Adipocyte (in vitro differentiated cells): Measurements from ENCODE around the gene FKBP10.

ENCODE experiments used
- DNase-seq: peaks from one replicate; pipeline ENCODE4 v3.0.0-alpha.2; 2015; ENCODE audit warnings: low read depth
- H3K27me3 ChIP-seq: replicated peaks from 2 replicates; pipeline ENCODE4 v1.7.0; 2013; ENCODE audit warnings: mild to moderate bottlenecking, low read length, moderate library complexity; ENCODE audit not compliant: control insufficient read depth, insufficient read depth
- H3K36me3 ChIP-seq: 2 replicates; pipeline ENCODE4 v1.7.0; 2013; ENCODE audit warnings: low read length, mild to moderate bottlenecking, moderate library complexity; ENCODE audit not compliant: control insufficient read depth, insufficient read depth, severe bottlenecking
- H3K4me1 ChIP-seq: 2 replicates; pipeline ENCODE4 v1.7.0; 2013; ENCODE audit warnings: mild to moderate bottlenecking, low read length, moderate library complexity; ENCODE audit not compliant: control insufficient read depth, insufficient read depth
- H3K4me3 ChIP-seq: 2 replicates; pipeline ENCODE4 v1.7.0; 2013; ENCODE audit warnings: mild to moderate bottlenecking, low read length, moderate library complexity
- H3K9ac ChIP-seq: 2 replicates; pipeline ENCODE4 v1.7.0; 2013; ENCODE audit warnings: mild to moderate bottlenecking, low read length, moderate library complexity
- H3K9me3 ChIP-seq: 2 replicates; pipeline ENCODE4 v1.7.0; 2013; ENCODE audit warnings: mild to moderate bottlenecking, low read length, moderate library complexity; ENCODE audit not compliant: control insufficient read depth

The FKBP10 gene

DNA sequence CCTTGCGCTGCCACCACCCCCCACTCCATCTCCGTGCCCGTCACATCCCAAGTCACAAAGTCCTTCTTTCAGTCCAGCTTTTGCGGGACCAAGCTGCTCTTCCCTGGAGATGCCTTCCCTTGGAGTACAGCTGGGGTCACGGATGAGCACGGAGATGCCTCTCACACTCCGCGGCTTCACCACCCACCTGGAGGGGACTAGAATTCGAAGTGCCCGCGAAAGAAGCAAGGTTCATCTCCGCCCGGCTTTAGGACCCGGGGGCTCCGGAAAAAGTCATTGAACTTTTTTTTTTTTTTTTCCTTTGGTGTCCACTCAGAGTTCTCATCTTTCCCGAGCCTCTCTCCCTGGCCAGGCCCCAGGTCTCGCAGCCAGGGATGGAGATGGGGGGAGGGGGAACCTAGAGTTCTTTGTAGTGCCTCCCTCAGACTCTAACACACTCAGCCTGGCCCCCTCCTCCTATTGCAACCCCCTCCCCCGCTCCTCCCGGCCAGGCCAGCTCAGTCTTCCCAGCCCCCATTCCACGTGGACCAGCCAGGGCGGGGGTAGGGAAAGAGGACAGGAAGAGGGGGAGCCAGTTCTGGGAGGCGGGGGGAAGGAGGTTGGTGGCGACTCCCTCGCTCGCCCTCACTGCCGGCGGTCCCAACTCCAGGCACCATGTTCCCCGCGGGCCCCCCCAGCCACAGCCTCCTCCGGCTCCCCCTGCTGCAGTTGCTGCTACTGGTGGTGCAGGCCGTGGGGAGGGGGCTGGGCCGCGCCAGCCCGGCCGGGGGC, at the start of gene FKBP10:
TSS of gene FKBP10 (plus strand) at position 624 of the 771 bp plus-strand sequence. CDS start at position 655, 31 bp downstream.
- Histone ChIP-seq H3K9ac (peak within 1 kb of the TSS; percentile 91), H3K27me3 (no peaks in the 10 kb centered on the region), H3K4me3 (peak within 1 kb of the TSS; percentile 86), H3K4me1 (peaks cover 29% of the 10 kb centered on the region), H3K36me3 (no peaks in the 10 kb centered on the region), H3K9me3 (no peaks in the 10 kb centered on the region)
- peak; percentile 93 for DNase-seq

DNA sequence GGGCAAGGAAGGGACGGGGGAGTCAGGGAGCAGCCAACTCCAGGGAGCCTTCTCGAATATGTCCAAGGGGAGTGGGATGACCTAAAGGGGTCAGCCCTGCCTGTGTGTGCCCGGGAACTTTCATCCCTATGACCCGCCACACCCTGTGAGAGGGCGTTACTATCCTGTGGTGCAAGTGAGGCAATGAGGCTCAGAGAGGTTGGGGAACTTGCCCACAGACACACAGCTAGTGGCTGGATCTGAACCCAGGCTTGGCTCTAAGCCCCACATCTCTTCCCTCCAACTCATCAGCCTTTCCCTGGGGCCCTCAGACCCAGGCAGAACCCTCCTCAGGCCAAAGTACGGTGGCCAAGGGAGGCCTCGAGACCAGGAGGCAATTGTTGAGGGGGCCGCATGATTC, 49.5 kb upstream of the FKBP10 start:
- H3K9me3 ChIP-seq, result no peaks in the 10 kb centered on the region
- peaks cover 15% of the 10 kb centered on the region for H3K27me3 ChIP-seq
- no peaks in the 10 kb centered on the region for H3K36me3 ChIP-seq
- H3K4me1 ChIP-seq, result no peaks in the 10 kb centered on the region
- no peak overlapping the region for H3K4me3 ChIP-seq
- DNase-seq, result no peak
- H3K9ac ChIP-seq, result no peak overlapping the region

DNA sequence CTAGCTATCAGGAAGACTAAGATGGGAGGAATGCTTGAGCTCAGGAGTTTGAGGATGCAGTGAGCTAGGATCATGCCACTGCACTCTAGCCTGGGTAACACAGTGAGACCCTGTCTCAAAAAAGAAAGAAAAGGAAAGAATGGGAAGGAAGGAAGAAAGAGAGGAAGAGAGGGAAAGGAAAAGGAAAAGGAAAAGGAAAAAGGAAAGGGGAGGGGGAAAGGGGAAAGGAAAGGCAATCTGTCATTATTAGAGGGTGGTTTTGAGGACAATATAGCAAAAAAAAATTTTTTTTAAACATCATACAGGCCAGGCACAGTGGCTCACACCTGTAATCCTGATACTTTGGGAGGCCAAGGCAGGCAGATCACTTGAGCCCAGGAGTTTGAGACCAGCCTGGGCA, 46.7 kb upstream of the FKBP10 start:
- H3K9ac ChIP-seq, result no peak overlapping the region
- H3K36me3 ChIP-seq, result no peaks in the 10 kb centered on the region
- H3K9me3 ChIP-seq, result no peaks in the 10 kb centered on the region
- no peaks in the 10 kb centered on the region for H3K4me1 ChIP-seq
- H3K4me3 ChIP-seq, result no peak overlapping the region
- DNase-seq, result no peak
- peaks cover 15% of the 10 kb centered on the region for H3K27me3 ChIP-seq

GRCh38 chr17:41767324-41768042, 45.3 kb upstream of the FKBP10 start:
- Histone ChIP-seq H3K36me3 (no peaks in the 10 kb centered on the region), H3K4me3 (no peak overlapping the region)

GRCh38 chr17:41768682-41769288, 44.0 kb upstream of the FKBP10 start:
- Histone ChIP-seq H3K9ac (no peak overlapping the region), H3K4me3 (no peak overlapping the region), H3K4me1 (no peaks in the 10 kb centered on the region), H3K9me3 (no peaks in the 10 kb centered on the region), H3K36me3 (no peaks in the 10 kb centered on the region), H3K27me3 (peaks cover 24% of the 10 kb centered on the region)
- no peak for DNase-seq

More at GRCh38 chr17:41767324-41768042, 45.3 kb upstream of the FKBP10 start:
- Histone ChIP-seq H3K9me3 (no peaks in the 10 kb centered on the region), H3K4me1 (no peaks in the 10 kb centered on the region), H3K9ac (no peak overlapping the region), H3K27me3 (peaks cover 26% of the 10 kb centered on the region)
- no peak for DNase-seq

DNA sequence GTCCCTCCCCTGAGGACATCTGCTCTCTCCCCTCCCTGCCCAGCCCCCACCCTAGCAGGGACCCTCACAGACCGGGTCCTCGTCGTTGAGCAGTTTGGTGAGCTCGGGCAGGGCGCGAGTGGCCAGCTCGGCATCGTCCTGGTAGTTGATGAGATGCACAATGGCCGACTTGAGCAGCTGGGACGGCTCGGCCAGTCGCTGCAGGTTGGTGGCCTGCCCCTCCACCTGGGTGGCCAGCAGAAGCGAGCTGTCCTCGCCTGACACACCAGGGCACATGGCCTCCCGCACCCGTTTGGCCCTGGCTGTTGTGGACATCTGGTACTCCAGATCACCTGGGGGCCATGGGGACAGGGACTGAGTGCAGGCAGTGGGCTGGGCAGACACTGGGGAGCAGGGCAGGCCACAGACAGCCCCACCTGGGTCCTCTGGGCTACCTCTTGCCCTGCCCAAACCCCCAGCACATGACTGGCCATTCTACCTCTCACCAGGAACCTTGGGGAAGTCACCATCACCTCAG, 43.4 kb upstream of the FKBP10 start:
- no peaks in the 10 kb centered on the region for H3K9me3 ChIP-seq
- DNase-seq, result no peak
- H3K4me3 ChIP-seq, result no peak overlapping the region
- H3K4me1 ChIP-seq, result no peaks in the 10 kb centered on the region
- H3K27me3 ChIP-seq, result peaks cover 24% of the 10 kb centered on the region
- no peaks in the 10 kb centered on the region for H3K36me3 ChIP-seq
- H3K9ac ChIP-seq, result no peak overlapping the region

DNA sequence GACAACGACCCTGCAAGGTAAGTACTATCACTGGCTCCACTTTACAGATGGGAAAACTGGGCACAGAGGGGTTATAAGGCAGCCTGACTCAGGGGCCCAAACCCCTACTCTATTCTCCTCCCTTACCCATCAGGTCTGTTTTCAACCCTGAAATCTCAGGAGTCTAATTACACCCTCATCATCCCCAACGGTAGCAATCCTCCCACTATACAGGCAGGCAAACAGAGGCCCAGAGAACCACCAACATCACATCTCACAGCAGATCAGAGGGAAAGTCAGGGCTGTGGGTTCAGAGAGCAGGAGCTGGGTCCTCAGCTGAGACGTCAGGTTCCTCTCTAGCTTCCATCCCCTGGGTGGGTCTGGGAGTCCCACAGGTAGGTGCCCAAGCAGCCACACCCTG, 42.8 kb upstream of the FKBP10 start:
- Histone ChIP-seq H3K9ac (no peak overlapping the region), H3K9me3 (no peaks in the 10 kb centered on the region), H3K4me3 (no peak overlapping the region), H3K36me3 (no peaks in the 10 kb centered on the region), H3K27me3 (peaks cover 24% of the 10 kb centered on the region), H3K4me1 (no peaks in the 10 kb centered on the region)
- no peak for DNase-seq

GRCh38 chr17:41771389-41772206, 41.2 kb upstream of the FKBP10 start:
- Histone ChIP-seq H3K36me3 (no peaks in the 10 kb centered on the region), H3K9me3 (no peaks in the 10 kb centered on the region), H3K27me3 (peaks cover 24% of the 10 kb centered on the region), H3K4me1 (no peaks in the 10 kb centered on the region), H3K9ac (no peak overlapping the region), H3K4me3 (no peak overlapping the region)
- no peak for DNase-seq

DNA sequence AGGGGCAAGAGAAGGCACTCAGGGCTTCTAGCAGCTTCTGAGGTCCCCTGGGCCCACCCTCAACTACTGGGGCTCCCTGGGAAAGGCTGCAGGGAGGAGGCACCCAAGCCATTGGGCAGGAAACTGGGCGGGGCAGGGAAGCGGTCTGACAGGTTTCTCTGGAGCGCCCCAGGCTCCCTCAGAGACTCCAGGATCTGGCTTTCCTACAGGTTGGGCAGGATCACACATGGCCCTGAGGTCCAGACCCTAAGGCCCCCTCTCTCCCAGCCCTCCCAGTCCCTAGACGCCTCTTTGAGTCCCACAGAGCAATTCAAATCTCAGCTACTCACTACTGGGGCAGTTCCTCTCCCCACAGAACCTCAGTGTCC, 40.6 kb upstream of the FKBP10 start:
- H3K36me3 ChIP-seq, result no peaks in the 10 kb centered on the region
- H3K27me3 ChIP-seq, result peaks cover 24% of the 10 kb centered on the region
- H3K9ac ChIP-seq, result no peak overlapping the region
- no peaks in the 10 kb centered on the region for H3K9me3 ChIP-seq
- no peak overlapping the region for H3K4me3 ChIP-seq
- DNase-seq, result no peak
- H3K4me1 ChIP-seq, result peaks cover 2% of the 10 kb centered on the region

GRCh38 chr17:41772586-41773189, 40.1 kb upstream of the FKBP10 start:
- Histone ChIP-seq H3K27me3 (peaks cover 24% of the 10 kb centered on the region), H3K4me3 (no peak overlapping the region), H3K9me3 (no peaks in the 10 kb centered on the region), H3K4me1 (peaks cover 6% of the 10 kb centered on the region), H3K36me3 (no peaks in the 10 kb centered on the region), H3K9ac (no peak overlapping the region)
- no peak for DNase-seq
